Loucy (cell line): ENCODE results near the gene WWOX.
A peak's percentile ranks its signal among the peaks of the same experiment; 100 is the strongest.

ENCODE experiments used
- EZH2phosphoT487 ChIP-seq: fragments of 200-600 bp; IDR thresholded peaks from 2 replicates; pipeline ENCODE4 v1.6.1; 2018; ENCODE audit warnings: antibody characterized with exemption, mild to moderate bottlenecking, moderate library complexity, borderline replicate concordance
- TF ChIP-seq, protein P1 (sequence below): fragments of 200-600 bp; sonication (generic); conservative IDR thresholded peaks from 2 replicates; pipeline ENCODE4 v1.5.1; 2014; ENCODE audit warnings: mild to moderate bottlenecking, antibody characterized with exemption, low read length

DNA sequence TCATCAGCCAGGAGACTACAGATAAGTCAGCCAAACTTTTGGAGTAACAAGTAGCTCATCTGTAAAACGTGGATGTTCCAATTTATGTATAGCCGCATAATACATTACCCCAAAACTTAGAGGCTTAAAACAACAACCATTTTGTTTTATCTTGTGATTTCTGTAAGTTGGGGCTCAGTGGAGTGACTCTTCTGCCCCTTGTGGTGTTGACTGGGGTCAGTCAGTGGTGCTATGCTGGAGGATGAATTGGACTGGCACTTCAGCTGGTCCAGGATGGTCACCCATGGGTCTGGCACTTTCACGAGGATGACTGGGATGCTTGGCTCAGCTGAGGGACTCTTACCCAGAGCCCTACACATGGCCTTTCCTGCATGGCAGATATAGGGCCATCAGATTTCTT is 172.5 kb downstream of the WWOX start:
- TF ChIP-seq, protein P1, sequence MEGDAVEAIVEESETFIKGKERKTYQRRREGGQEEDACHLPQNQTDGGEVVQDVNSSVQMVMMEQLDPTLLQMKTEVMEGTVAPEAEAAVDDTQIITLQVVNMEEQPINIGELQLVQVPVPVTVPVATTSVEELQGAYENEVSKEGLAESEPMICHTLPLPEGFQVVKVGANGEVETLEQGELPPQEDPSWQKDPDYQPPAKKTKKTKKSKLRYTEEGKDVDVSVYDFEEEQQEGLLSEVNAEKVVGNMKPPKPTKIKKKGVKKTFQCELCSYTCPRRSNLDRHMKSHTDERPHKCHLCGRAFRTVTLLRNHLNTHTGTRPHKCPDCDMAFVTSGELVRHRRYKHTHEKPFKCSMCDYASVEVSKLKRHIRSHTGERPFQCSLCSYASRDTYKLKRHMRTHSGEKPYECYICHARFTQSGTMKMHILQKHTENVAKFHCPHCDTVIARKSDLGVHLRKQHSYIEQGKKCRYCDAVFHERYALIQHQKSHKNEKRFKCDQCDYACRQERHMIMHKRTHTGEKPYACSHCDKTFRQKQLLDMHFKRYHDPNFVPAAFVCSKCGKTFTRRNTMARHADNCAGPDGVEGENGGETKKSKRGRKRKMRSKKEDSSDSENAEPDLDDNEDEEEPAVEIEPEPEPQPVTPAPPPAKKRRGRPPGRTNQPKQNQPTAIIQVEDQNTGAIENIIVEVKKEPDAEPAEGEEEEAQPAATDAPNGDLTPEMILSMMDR = 0 out of 2 replicates have a peak, but pooled peaks have one; percentile 10
- TF ChIP-seq EZH2phosphoT487 = no peak
